H9 (cell line): ENCODE data around the gene VDR. TPM values are rescaled to one million over a fixed set of nuclear protein-coding genes. Genes with fewer than 3 reads are reported as not detected.

Experiments
- DNase-seq: peaks from one replicate; pipeline ENCODE4 v3.0.0-alpha.2; 2017
- H2AFZ ChIP-seq: one replicate; pipeline ENCODE4 v1.6.1; 2013; ENCODE audit warnings: mild to moderate bottlenecking, low read length, control low read depth, moderate library complexity
- H2AK5ac ChIP-seq: 2 replicates; pipeline ENCODE4 v1.6.1; 2013; ENCODE audit warnings: low read length, control low read depth, mixed read lengths; ENCODE audit not compliant: insufficient read length
- H2BK120ac ChIP-seq: one replicate; pipeline ENCODE4 v1.6.1; 2013; ENCODE audit warnings: low read depth, mild to moderate bottlenecking, low read length, control low read depth, inconsistent platforms; ENCODE audit not compliant: poor library complexity, severe bottlenecking
- H2BK12ac ChIP-seq: 2 replicates; pipeline ENCODE4 v1.6.1; 2013; ENCODE audit warnings: low read length, control low read depth, mixed read lengths, low read depth; ENCODE audit not compliant: insufficient read length
- H2BK15ac ChIP-seq: 2 replicates; pipeline ENCODE4 v1.6.1; 2013; ENCODE audit warnings: low read depth, low read length, control low read depth
- H2BK20ac ChIP-seq: one replicate; pipeline ENCODE4 v1.6.1; 2013; ENCODE audit warnings: low read depth, mild to moderate bottlenecking, low read length, control low read depth, inconsistent platforms; ENCODE audit not compliant: poor library complexity, severe bottlenecking
- H2BK5ac ChIP-seq: 2 replicates; pipeline ENCODE4 v1.6.1; 2013; ENCODE audit warnings: low read length, control low read depth, mixed read lengths; ENCODE audit not compliant: insufficient read length
- H3K14ac ChIP-seq: 2 replicates; pipeline ENCODE4 v1.6.1; 2013; ENCODE audit warnings: low read length, control low read depth; ENCODE audit not compliant: insufficient read depth
- H3K18ac ChIP-seq: 2 replicates; pipeline ENCODE4 v1.6.1; 2013; ENCODE audit warnings: low read depth, mild to moderate bottlenecking, mixed read lengths, low read length, control low read depth; ENCODE audit not compliant: insufficient read length
- H3K23ac ChIP-seq: 2 replicates; pipeline ENCODE4 v1.6.1; 2013; ENCODE audit warnings: low read length, control low read depth, mixed read lengths, low read depth; ENCODE audit not compliant: insufficient read length
- H3K23me2 ChIP-seq: 2 replicates; pipeline ENCODE4 v1.6.1; 2013; ENCODE audit warnings: low read depth, mild to moderate bottlenecking, mixed read lengths, low read length, control low read depth; ENCODE audit not compliant: insufficient read length, poor library complexity, severe bottlenecking
- H3K27ac ChIP-seq: 2 replicates; pipeline ENCODE4 v1.5.1; 2013; ENCODE audit warnings: low read length, control low read depth, mixed read lengths, low read depth; ENCODE audit not compliant: insufficient read length
- H3K27me3 ChIP-seq: 2 replicates; pipeline ENCODE4 v1.6.1; 2013; ENCODE audit warnings: low read length, control low read depth, inconsistent platforms; ENCODE audit not compliant: insufficient read depth
- H3K4ac ChIP-seq: 2 replicates; pipeline ENCODE4 v1.6.1; 2013; ENCODE audit warnings: low read depth, mild to moderate bottlenecking, control low read depth, inconsistent platforms, low read length, moderate library complexity
- H3K4me1 ChIP-seq: 2 replicates; pipeline ENCODE4 v1.6.1; 2013; ENCODE audit warnings: low read length, control low read depth, inconsistent platforms; ENCODE audit not compliant: insufficient read depth
- H3K4me2 ChIP-seq: 2 replicates; pipeline ENCODE4 v1.6.1; 2013; ENCODE audit warnings: low read length, control low read depth, mixed read lengths; ENCODE audit not compliant: insufficient read length, insufficient read depth
- H3K56ac ChIP-seq: 2 replicates; pipeline ENCODE4 v1.6.1; 2013; ENCODE audit warnings: low read depth, mild to moderate bottlenecking, mixed read lengths, low read length, control low read depth; ENCODE audit not compliant: insufficient read length
- H3K79me1 ChIP-seq: 2 replicates; pipeline ENCODE4 v1.6.1; 2013; ENCODE audit warnings: low read depth, mild to moderate bottlenecking, moderate library complexity, low read length, control low read depth, inconsistent platforms; ENCODE audit not compliant: insufficient read depth, poor library complexity, severe bottlenecking
- H3K79me2 ChIP-seq: 2 replicates; pipeline ENCODE4 v1.6.1; 2013; ENCODE audit warnings: low read length, control low read depth, inconsistent platforms; ENCODE audit not compliant: insufficient read depth
- H3K9ac ChIP-seq: 2 replicates; pipeline ENCODE4 v1.6.1; 2013; ENCODE audit warnings: low read length, control low read depth, mixed read lengths; ENCODE audit not compliant: insufficient read length; ENCODE audit errors: extremely low read depth
- H3K9me3 ChIP-seq: one replicate; pipeline ENCODE4 v1.6.1; 2013; ENCODE audit warnings: low read depth, low read length, inconsistent platforms; ENCODE audit not compliant: control insufficient read depth
- H3T11ph ChIP-seq: one replicate; pipeline ENCODE4 v1.6.1; 2013; ENCODE audit warnings: mild to moderate bottlenecking, low read length, control low read depth, inconsistent platforms
- H4K20me1 ChIP-seq: one replicate; pipeline ENCODE4 v1.6.1; 2013; ENCODE audit not compliant: control insufficient read depth, insufficient read length, insufficient read depth
- H4K5ac ChIP-seq: 2 replicates; pipeline ENCODE4 v1.6.1; 2013; ENCODE audit warnings: low read depth, mild to moderate bottlenecking, mixed read lengths, low read length, control low read depth; ENCODE audit not compliant: insufficient read length
- H4K8ac ChIP-seq: replicated peaks from 2 replicates; pipeline ENCODE4 v1.6.1; 2013; ENCODE audit warnings: low read length, control low read depth, mixed read lengths, low read depth; ENCODE audit not compliant: insufficient read length
- H4K91ac ChIP-seq: 2 replicates; pipeline ENCODE4 v1.6.1; 2013; ENCODE audit warnings: low read depth, mild to moderate bottlenecking, moderate library complexity, mixed read lengths, low read length, control low read depth; ENCODE audit not compliant: insufficient read length
- H3K27ac Mint-ChIP-seq, 3 experiments: 2 replicates in 2 of 3; 3 replicates in 1 of 3; pipeline ENCODE4 v1.8.0; 2020 to 2021; ENCODE audit warnings: mixed read lengths in 3 of 3, mild to moderate bottlenecking in 1 of 3, moderate library complexity in 1 of 3
- H3K27me3 Mint-ChIP-seq: 2 replicates; pipeline ENCODE4 v1.8.0; 2021; ENCODE audit warnings: low read depth, mild to moderate bottlenecking, moderate library complexity, mixed read lengths
- H3K36me3 Mint-ChIP-seq, 3 experiments: 2 replicates in 2 of 3; 3 replicates in 1 of 3; pipeline ENCODE4 v1.8.0; 2020 to 2021; ENCODE audit warnings: low read depth in 3 of 3, mixed read lengths in 3 of 3; ENCODE audit not compliant: insufficient read depth in 1 of 3
- H3K4me1 Mint-ChIP-seq, 2 experiments: 2 replicates each; pipeline ENCODE4 v1.8.0; 2020; ENCODE audit warnings: mixed read lengths in 2 of 2
- H3K4me3 Mint-ChIP-seq, 2 experiments: 2 replicates in 1 of 2; 3 replicates in 1 of 2; pipeline ENCODE4 v1.8.0; 2020 to 2021; ENCODE audit warnings: mild to moderate bottlenecking in 2 of 2, mixed read lengths in 2 of 2, moderate library complexity in 1 of 2
- H3K9me3 Mint-ChIP-seq, 2 experiments: 2 replicates in 1 of 2; 3 replicates in 1 of 2; pipeline ENCODE4 v1.8.0; 2020; ENCODE audit warnings: mild to moderate bottlenecking in 2 of 2, mixed read lengths in 2 of 2, moderate library complexity in 1 of 2
- WGBS: extraction: QIAGEN DNeasy Blood & Tissue Kit; methylation state at CpG from one replicate; pipeline ENCODE4 v1.1.7; 2013; ENCODE audit warnings: missing lambda C conversion rate, low lambda C conversion rate, mixed read lengths; ENCODE audit not compliant: insufficient read length; ENCODE audit errors: extremely low coverage; 5-methylcytosine and 5-hydroxymethylcytosine counted together
- total RNA-seq: library from RNA; stranded (reverse); gene quantifications from 2 replicates; pipeline ENCODE4 v1.2.1, GENCODE V29; 2021
- TF ChIP-seq, protein P1 (sequence below): fragments of 200-600 bp; sonication (generic); conservative IDR thresholded peaks from 3 replicates; pipeline ENCODE4 v1.8.0; 2021; ENCODE audit warnings: antibody characterized with exemption, mild to moderate bottlenecking

The VDR gene
- total RNA-seq, 1 experiment from 2014 or later = 0.61 TPM

DNA sequence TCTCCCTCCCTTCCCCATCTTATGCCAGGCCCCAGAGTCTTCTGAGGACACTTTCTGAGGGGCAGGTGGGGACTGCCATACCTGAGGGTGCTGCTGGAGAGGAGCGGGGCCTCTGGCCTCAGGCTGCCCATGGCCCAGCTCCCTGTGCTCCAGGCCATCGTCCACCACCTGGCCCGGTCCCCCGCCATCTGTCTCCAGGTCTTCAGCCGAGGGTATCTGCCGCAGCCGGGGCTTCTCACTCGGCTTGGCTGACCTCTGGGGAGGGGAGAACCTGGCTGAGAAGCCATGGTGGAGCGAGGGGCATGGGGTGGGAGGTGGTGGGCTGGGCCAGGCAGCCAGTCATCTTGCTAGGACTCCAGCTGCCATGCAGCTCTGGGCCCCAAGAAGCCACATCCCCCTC is 110.1 kb downstream of the VDR start:
- H3K9me3 ChIP-seq = no peaks in the 10 kb centered on the region
- no peaks in the 10 kb centered on the region for H3K79me2 ChIP-seq
- TF ChIP-seq, protein P1, sequence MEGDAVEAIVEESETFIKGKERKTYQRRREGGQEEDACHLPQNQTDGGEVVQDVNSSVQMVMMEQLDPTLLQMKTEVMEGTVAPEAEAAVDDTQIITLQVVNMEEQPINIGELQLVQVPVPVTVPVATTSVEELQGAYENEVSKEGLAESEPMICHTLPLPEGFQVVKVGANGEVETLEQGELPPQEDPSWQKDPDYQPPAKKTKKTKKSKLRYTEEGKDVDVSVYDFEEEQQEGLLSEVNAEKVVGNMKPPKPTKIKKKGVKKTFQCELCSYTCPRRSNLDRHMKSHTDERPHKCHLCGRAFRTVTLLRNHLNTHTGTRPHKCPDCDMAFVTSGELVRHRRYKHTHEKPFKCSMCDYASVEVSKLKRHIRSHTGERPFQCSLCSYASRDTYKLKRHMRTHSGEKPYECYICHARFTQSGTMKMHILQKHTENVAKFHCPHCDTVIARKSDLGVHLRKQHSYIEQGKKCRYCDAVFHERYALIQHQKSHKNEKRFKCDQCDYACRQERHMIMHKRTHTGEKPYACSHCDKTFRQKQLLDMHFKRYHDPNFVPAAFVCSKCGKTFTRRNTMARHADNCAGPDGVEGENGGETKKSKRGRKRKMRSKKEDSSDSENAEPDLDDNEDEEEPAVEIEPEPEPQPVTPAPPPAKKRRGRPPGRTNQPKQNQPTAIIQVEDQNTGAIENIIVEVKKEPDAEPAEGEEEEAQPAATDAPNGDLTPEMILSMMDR = no peak
- no peak overlapping the region for H3K14ac ChIP-seq
- Mint-ChIP-seq H3K4me1 (peaks cover 2 to 18% of the 10 kb centered on the region in 2 experiments; a peak in 2 of 4 replicates), H3K27ac (no peak overlapping the region), H3K4me3 (no peak overlapping the region), H3K36me3 (peaks cover 25 to 53% (median 51%) of the 10 kb centered on the region in 3 experiments; a peak in 6 of 7 replicates), H3K9me3 (no peaks in the 10 kb centered on the region; a peak in 1 of 5 replicates), H3K27me3 (no peaks in the 10 kb centered on the region)
- H4K91ac ChIP-seq = no peak overlapping the region
- no peak overlapping the region for H2AK5ac ChIP-seq
- no peaks in the 10 kb centered on the region for H3K23me2 ChIP-seq
- H3K4me1 ChIP-seq = no peaks in the 10 kb centered on the region
- no peak overlapping the region for H3K18ac ChIP-seq
- H2AFZ ChIP-seq = no peak overlapping the region
- DNase-seq = no peak
- H3K79me1 ChIP-seq = no peaks in the 10 kb centered on the region
- no peak overlapping the region for H4K8ac ChIP-seq
- no peak overlapping the region for H2BK20ac ChIP-seq
- H3K27me3 ChIP-seq = no peaks in the 10 kb centered on the region
- H3K4me2 ChIP-seq = no peak overlapping the region
- no peak overlapping the region for H3T11ph ChIP-seq
- no peak overlapping the region for H3K4ac ChIP-seq
- H4K20me1 ChIP-seq = peaks cover 2% of the 10 kb centered on the region
- no peak overlapping the region for H3K23ac ChIP-seq
- H3K9ac ChIP-seq = no peak overlapping the region
- H2BK5ac ChIP-seq = no peak overlapping the region
- H2BK120ac ChIP-seq = no peak overlapping the region
- H4K5ac ChIP-seq = no peak overlapping the region
- no peak overlapping the region for H2BK15ac ChIP-seq
- WGBS = no CpG with 5 or more reads among the region's 9 CpGs
- no peak overlapping the region for H3K27ac ChIP-seq
- no peak overlapping the region for H2BK12ac ChIP-seq
- no peak overlapping the region for H3K56ac ChIP-seq
